Panc1 (cell line): ENCODE data around the gene HOXB5. TPM values are rescaled to one million over a fixed set of nuclear protein-coding genes. Genes with fewer than 3 reads are reported as not detected.

Experiments used
- ATAC-seq: fragments of 200-7000 bp; cut with Tn5 transposase; 2 replicates; pipeline ENCODE4 v1.9.1; 2020; ENCODE audit warnings: mild to moderate bottlenecking, moderate library complexity
- BruUV-seq: library from RNA; stranded (reverse); fragments of 400-500 nt; replicated peaks from 2 replicates; lab custom pipeline; 2021; lab: Mats Ljungman, UMichigan
- CTCF ChIA-PET: fragments of 300-600 bp; sonication (Branson Sonifier 250); formaldehyde crosslinking; loops from one replicate; lab custom pipeline; 2022; ENCODE audit warnings: antibody characterized with exemption; lab: Charles Lee
- POLR2A ChIA-PET: fragments of 300-600 bp; sonication (Branson Sonifier 250); formaldehyde crosslinking; loops from one replicate; lab custom pipeline; 2022; ENCODE audit warnings: antibody characterized with exemption; lab: Charles Lee
- DNase-seq: peaks from one replicate; pipeline ENCODE4 v3.0.0-alpha.2; 2010; ENCODE audit warnings: low read depth, low spot score
- H3K27ac ChIP-seq: 2 replicates; pipeline ENCODE4 v1.5.1; 2011; ENCODE audit warnings: mild to moderate bottlenecking, low read length, inconsistent platforms
- H3K27me3 ChIP-seq: fragments of 200-500 bp; sonication (Bioruptor generic); 2 replicates; pipeline ENCODE4 v1.6.0; 2014; ENCODE audit warnings: low read length, inconsistent platforms; ENCODE audit not compliant: control insufficient read depth, insufficient read depth
- H3K36me3 ChIP-seq: fragments of 200-500 bp; sonication (Bioruptor generic); 2 replicates; pipeline ENCODE4 v1.5.1; 2014; ENCODE audit warnings: inconsistent platforms, mild to moderate bottlenecking, low read length, moderate library complexity; ENCODE audit not compliant: control insufficient read depth, insufficient read depth
- H3K4me1 ChIP-seq: 2 replicates; pipeline ENCODE4 v1.5.1; 2011; ENCODE audit warnings: inconsistent platforms, mild to moderate bottlenecking, low read length, moderate library complexity; ENCODE audit not compliant: control insufficient read depth, insufficient read depth
- H3K4me3 ChIP-seq, 2 experiments: 2 replicates each; pipeline ENCODE4 v1.5.1; 2011 to 2012; ENCODE audit warnings: low read depth in 2 of 2, low read length in 2 of 2, mild to moderate bottlenecking in 2 of 2, inconsistent platforms in 1 of 2, moderate library complexity in 1 of 2
- H3K9me3 ChIP-seq: fragments of 200-500 bp; sonication (Bioruptor generic); 2 replicates; pipeline ENCODE4 v1.5.1; 2014; ENCODE audit warnings: low read depth, mild to moderate bottlenecking, inconsistent platforms, low read length, moderate library complexity; ENCODE audit not compliant: control insufficient read depth, insufficient read depth
- POLR2AphosphoS5 ChIP-seq: IDR thresholded peaks from 2 replicates; pipeline ENCODE4 v1.6.1; 2012; ENCODE audit warnings: mild to moderate bottlenecking, low read depth, low read length, moderate library complexity
- SIN3A ChIP-seq: IDR thresholded peaks from 2 replicates; pipeline ENCODE4 v1.6.1; 2012; ENCODE audit warnings: low read depth, mild to moderate bottlenecking, low read length, moderate library complexity, borderline replicate concordance; ENCODE audit not compliant: insufficient read depth
- TCF7L2 ChIP-seq: IDR thresholded peaks from 2 replicates; pipeline ENCODE4 v1.6.1; 2011; ENCODE audit warnings: mild to moderate bottlenecking, low read depth, low read length, inconsistent platforms
- in situ Hi-C: cut with HindIII; loops from 2 replicates; pipeline ENCODE4 v1.10.0; 2016; ENCODE audit warnings: low sequenced_read_pairs, low pct_unique_long_range_greater_than_20kb
- intact Hi-C: fragments of 100-400 bp; cut with micrococcal nuclease; formaldehyde crosslinking; loops from one replicate; pipeline ENCODE4 v1.10.0; 2022; ENCODE audit not compliant: unreplicated experiment
- total RNA-seq: library from RNA; stranded (reverse); gene quantifications from one replicate; pipeline ENCODE4 v1.2.1, GENCODE V29; 2021; ENCODE audit not compliant: unreplicated experiment
- TF ChIP-seq, protein P1 (sequence below): fragments of 450-650 bp; IDR thresholded peaks from 2 replicates; pipeline ENCODE4 v1.5.1; 2017; ENCODE audit warnings: mild to moderate bottlenecking
- TF ChIP-seq, protein P2 (sequence below), 2 experiments: IDR thresholded peaks; 2 replicates each; pipeline ENCODE4 v1.6.1; 2011 to 2012; ENCODE audit warnings: low read depth in 2 of 2, control low read depth in 1 of 2, low read length in 1 of 2, mild to moderate bottlenecking in 1 of 2, moderate library complexity in 1 of 2; ENCODE audit not compliant: insufficient read depth in 1 of 2

HOXB5 gene
- total RNA-seq, 1 experiment from 2014 or later = 67.2 TPM

DNA sequence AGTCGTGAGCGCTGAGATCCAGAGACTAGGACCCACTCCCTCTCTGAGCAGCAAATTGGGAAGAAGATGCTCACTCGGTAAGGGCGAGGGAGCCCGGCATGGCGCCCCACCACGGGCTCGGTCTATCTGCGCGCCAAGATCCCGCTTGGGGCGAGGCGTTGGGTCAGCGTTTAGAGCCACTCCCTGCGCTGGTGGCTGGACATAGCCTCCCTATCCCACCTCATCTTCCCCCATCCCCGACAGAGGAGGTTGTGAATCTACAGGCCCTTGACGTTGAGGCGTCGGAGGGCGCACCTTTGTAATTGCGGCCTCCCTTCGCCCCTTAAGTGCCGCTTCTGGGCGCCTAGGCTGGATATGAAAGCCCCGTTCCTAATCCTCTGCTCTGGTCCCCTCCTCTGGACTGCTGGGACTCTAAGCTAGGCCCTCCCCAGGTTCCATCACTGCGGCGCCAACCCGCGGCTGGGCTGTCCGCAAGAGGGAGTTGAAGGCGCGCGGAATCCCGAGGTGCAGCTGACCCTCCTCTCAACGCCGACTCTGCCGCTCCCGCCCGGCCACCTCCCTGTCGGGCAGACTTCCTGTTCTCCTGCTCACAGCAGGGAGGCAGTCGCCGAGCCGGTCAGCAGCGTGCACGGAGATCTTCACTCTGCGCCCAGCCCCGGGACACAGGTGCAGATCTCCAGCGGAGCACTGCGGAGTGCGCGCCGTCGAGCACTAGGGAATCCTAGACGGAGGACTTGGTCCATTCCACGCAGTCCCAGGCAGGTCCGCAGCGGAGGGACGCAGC is 48.7 kb upstream of the HOXB5 start:
- Histone ChIP-seq H3K27me3 (no peaks in the 10 kb centered on the region), H3K4me3 (no peak overlapping the region), H3K9me3 (no peaks in the 10 kb centered on the region), H3K4me1 (peaks cover 46% of the 10 kb centered on the region), H3K36me3 (peaks cover 9% of the 10 kb centered on the region; the same call in 1 of the 2 replicates), H3K27ac (no peak overlapping the region)
- intact Hi-C loops (no loop called here), in situ Hi-C loops (no loop called here)
- TF ChIP-seq, protein P1, sequence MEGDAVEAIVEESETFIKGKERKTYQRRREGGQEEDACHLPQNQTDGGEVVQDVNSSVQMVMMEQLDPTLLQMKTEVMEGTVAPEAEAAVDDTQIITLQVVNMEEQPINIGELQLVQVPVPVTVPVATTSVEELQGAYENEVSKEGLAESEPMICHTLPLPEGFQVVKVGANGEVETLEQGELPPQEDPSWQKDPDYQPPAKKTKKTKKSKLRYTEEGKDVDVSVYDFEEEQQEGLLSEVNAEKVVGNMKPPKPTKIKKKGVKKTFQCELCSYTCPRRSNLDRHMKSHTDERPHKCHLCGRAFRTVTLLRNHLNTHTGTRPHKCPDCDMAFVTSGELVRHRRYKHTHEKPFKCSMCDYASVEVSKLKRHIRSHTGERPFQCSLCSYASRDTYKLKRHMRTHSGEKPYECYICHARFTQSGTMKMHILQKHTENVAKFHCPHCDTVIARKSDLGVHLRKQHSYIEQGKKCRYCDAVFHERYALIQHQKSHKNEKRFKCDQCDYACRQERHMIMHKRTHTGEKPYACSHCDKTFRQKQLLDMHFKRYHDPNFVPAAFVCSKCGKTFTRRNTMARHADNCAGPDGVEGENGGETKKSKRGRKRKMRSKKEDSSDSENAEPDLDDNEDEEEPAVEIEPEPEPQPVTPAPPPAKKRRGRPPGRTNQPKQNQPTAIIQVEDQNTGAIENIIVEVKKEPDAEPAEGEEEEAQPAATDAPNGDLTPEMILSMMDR = no peak
- TF ChIP-seq SIN3A (no peak), POLR2AphosphoS5 (no peak), TCF7L2 (no peak)
- TF ChIP-seq, protein P2, sequence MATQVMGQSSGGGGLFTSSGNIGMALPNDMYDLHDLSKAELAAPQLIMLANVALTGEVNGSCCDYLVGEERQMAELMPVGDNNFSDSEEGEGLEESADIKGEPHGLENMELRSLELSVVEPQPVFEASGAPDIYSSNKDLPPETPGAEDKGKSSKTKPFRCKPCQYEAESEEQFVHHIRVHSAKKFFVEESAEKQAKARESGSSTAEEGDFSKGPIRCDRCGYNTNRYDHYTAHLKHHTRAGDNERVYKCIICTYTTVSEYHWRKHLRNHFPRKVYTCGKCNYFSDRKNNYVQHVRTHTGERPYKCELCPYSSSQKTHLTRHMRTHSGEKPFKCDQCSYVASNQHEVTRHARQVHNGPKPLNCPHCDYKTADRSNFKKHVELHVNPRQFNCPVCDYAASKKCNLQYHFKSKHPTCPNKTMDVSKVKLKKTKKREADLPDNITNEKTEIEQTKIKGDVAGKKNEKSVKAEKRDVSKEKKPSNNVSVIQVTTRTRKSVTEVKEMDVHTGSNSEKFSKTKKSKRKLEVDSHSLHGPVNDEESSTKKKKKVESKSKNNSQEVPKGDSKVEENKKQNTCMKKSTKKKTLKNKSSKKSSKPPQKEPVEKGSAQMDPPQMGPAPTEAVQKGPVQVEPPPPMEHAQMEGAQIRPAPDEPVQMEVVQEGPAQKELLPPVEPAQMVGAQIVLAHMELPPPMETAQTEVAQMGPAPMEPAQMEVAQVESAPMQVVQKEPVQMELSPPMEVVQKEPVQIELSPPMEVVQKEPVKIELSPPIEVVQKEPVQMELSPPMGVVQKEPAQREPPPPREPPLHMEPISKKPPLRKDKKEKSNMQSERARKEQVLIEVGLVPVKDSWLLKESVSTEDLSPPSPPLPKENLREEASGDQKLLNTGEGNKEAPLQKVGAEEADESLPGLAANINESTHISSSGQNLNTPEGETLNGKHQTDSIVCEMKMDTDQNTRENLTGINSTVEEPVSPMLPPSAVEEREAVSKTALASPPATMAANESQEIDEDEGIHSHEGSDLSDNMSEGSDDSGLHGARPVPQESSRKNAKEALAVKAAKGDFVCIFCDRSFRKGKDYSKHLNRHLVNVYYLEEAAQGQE (IDR thresholded peaks at IDR 0.05; ENCODE audit: insufficient read depth in 1 of 2, low read depth in 2 of 2, low read length in 1 of 2) = no peak
- DNase-seq (no peak), ATAC-seq (no peak)
- ChIA-PET CTCF (no interaction called here), POLR2A (no interaction called here)
- BruUV-seq = no TSS peak

DNA sequence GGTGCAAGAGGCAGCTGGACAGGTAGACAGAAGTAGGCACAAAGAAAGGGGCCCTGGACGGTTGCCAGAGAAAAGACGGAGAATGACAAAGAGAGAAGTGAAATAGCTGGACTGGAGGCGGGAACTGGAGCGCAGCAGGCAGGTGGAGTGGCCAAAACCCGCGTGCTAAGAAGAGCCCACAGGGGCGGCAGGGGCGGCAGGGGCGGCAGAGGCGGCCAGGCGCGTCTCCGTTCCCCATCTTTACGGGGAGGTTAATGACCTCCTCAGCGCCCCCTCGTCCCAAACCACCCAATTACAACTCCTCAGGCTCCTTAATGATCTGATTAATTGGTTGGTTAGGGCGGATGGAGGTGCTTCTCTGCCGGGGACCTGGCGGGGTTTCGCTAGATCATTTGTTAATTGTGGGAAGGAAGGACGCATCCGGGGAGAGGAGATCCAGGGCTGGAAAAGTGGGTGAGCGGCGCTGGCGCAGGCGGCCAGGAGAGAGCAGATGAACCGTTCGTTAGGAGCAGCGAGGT is 48.0 kb upstream of the HOXB5 start:
- Histone ChIP-seq H3K9me3 (no peaks in the 10 kb centered on the region), H3K27ac (no peak overlapping the region), H3K4me1 (peaks cover 51% of the 10 kb centered on the region), H3K36me3 (peaks cover 9% of the 10 kb centered on the region; the same call in 1 of the 2 replicates), H3K27me3 (no peaks in the 10 kb centered on the region), H3K4me3 (no peak overlapping the region)
- BruUV-seq = no TSS peak
- in situ Hi-C loops = no loop called here
- POLR2A ChIA-PET = interaction anchor here (1.7 kb wide), 1 partner anchor 15 kb away, joined by 6 read pairs; the partner anchor contains the start of gene HOXB9
- CTCF ChIA-PET = no interaction called here
- TF ChIP-seq SIN3A (no peak), POLR2AphosphoS5 (no peak), TCF7L2 (no peak)
- TF ChIP-seq, protein P2 (IDR thresholded peaks at IDR 0.05; ENCODE audit: insufficient read depth in 1 of 2, low read depth in 2 of 2, low read length in 1 of 2) = no peak
- TF ChIP-seq, protein P1 = no peak
- DNase-seq (no peak), ATAC-seq (no peak)
- intact Hi-C loops = no loop called here
